Measurements from ENCODE around the gene UHRF2.
"Not testable (repeated sequence)": the region's sequence is repeated elsewhere in the genome, so short reads cannot be mapped to it uniquely, and the experiment has no call there.

UHRF2 gene

GRCh38 chr9:6512085-6512657, 99.2 kb downstream of the UHRF2 start:
- TF ChIP-seq Cebpa-rat (IDR thresholded peaks at IDR 0.05): no peak
- H3K27ac ChIP-seq: no peak overlapping the region

GRCh38 chr9:6522263-6522662, 109.3 kb downstream of the UHRF2 start:
- Histone ChIP-seq H3K9ac (no peak overlapping the region), H3K4me2 (no peak overlapping the region), H3K27me3 (no peaks in the 10 kb centered on the region), H4K20me1 (no peaks in the 10 kb centered on the region), H3K9me3 (peaks cover 24% of the 10 kb centered on the region), H3K4me3 (no peak overlapping the region), H3K4me1 (no peaks in the 10 kb centered on the region), H3K36me3 (peaks cover 47% of the 10 kb centered on the region), H3K27ac (no peak overlapping the region)
- TF ChIP-seq Cebpa-rat (IDR thresholded peaks at IDR 0.05): no peak

More at GRCh38 chr9:6512085-6512657, 99.2 kb downstream of the UHRF2 start:
- H3K9ac ChIP-seq: no peak overlapping the region
- H3K4me1 ChIP-seq: no peaks in the 10 kb centered on the region
- peaks cover 59% of the 10 kb centered on the region for H3K36me3 ChIP-seq
- no peaks in the 10 kb centered on the region for H3K27me3 ChIP-seq
- no peak overlapping the region for H3K4me2 ChIP-seq
- H3K9me3 ChIP-seq: no peaks in the 10 kb centered on the region
- H4K20me1 ChIP-seq: no peaks in the 10 kb centered on the region
- no peak overlapping the region for H3K4me3 ChIP-seq

- Histone ChIP-seq H3K9ac (no peak overlapping the region), H3K27me3 (no peaks in the 10 kb centered on the region), H4K20me1 (no peaks in the 10 kb centered on the region), H3K9me3 (peaks cover 20% of the 10 kb centered on the region), H3K36me3 (peaks cover 24% of the 10 kb centered on the region), H3K4me2 (no peak overlapping the region), H3K27ac (no peak overlapping the region), H3K4me3 (no peak overlapping the region), H3K4me1 (no peaks in the 10 kb centered on the region)
- no peak for TF ChIP-seq Cebpa-rat (IDR thresholded peaks at IDR 0.05)
Measured at GRCh38 chr9:6525326-6526045, 112.5 kb downstream of the UHRF2 start.

- Histone ChIP-seq H3K4me1 (no peaks in the 10 kb centered on the region), H3K9ac (no peak overlapping the region), H3K4me3 (no peak overlapping the region), H3K36me3 (peaks cover 55% of the 10 kb centered on the region), H3K27ac (no peak overlapping the region), H4K20me1 (no peaks in the 10 kb centered on the region), H3K27me3 (no peaks in the 10 kb centered on the region), H3K4me2 (no peak overlapping the region), H3K9me3 (no peaks in the 10 kb centered on the region)
- no peak for TF ChIP-seq Cebpa-rat (IDR thresholded peaks at IDR 0.05)
Measured at GRCh38 chr9:6535594-6535993, 122.6 kb downstream of the UHRF2 start.

- no peaks in the 10 kb centered on the region for H4K20me1 ChIP-seq
- TF ChIP-seq Cebpa-rat (IDR thresholded peaks at IDR 0.05): no peak
- H3K27ac ChIP-seq: no peak overlapping the region
- H3K9ac ChIP-seq: no peak overlapping the region
- no peak overlapping the region for H3K4me3 ChIP-seq
- no peaks in the 10 kb centered on the region for H3K9me3 ChIP-seq
- H3K4me1 ChIP-seq: no peaks in the 10 kb centered on the region
- no peaks in the 10 kb centered on the region for H3K27me3 ChIP-seq
- no peak overlapping the region for H3K4me2 ChIP-seq
- H3K36me3 ChIP-seq: peaks cover 51% of the 10 kb centered on the region
Measured at GRCh38 chr9:6538666-6539071, 125.7 kb downstream of the UHRF2 start.

GRCh38 chr9:6542617-6543016, 129.6 kb downstream of the UHRF2 start:
- not testable (repeated sequence) for H3K27ac ChIP-seq, H3K9me3 ChIP-seq, H3K4me2 ChIP-seq, H3K9ac ChIP-seq, H3K4me1 ChIP-seq, H3K27me3 ChIP-seq, H4K20me1 ChIP-seq, H3K4me3 ChIP-seq
- peaks cover 63% of the 10 kb centered on the region for H3K36me3 ChIP-seq

GRCh38 chr9:6543204-6543603, 130.2 kb downstream of the UHRF2 start:
- H3K27ac ChIP-seq: no peak overlapping the region
- no peak overlapping the region for H3K9ac ChIP-seq
- H3K9me3 ChIP-seq: no peaks in the 10 kb centered on the region
- no peak for TF ChIP-seq Cebpa-rat (IDR thresholded peaks at IDR 0.05)
- no peak overlapping the region for H3K4me3 ChIP-seq
- H3K27me3 ChIP-seq: no peaks in the 10 kb centered on the region
- H3K4me2 ChIP-seq: no peak overlapping the region
- no peaks in the 10 kb centered on the region for H4K20me1 ChIP-seq
- peaks cover 63% of the 10 kb centered on the region for H3K36me3 ChIP-seq
- H3K4me1 ChIP-seq: peaks cover 1% of the 10 kb centered on the region

GRCh38 chr9:6545017-6545691, 132.2 kb downstream of the UHRF2 start:
- Histone ChIP-seq H3K27ac (no peak overlapping the region), H3K9ac (no peak overlapping the region), H3K4me1 (peaks cover 7% of the 10 kb centered on the region), H4K20me1 (no peaks in the 10 kb centered on the region), H3K9me3 (no peaks in the 10 kb centered on the region), H3K27me3 (no peaks in the 10 kb centered on the region), H3K4me3 (no peak overlapping the region), H3K36me3 (peaks cover 54% of the 10 kb centered on the region), H3K4me2 (no peak overlapping the region)
- TF ChIP-seq Cebpa-rat (IDR thresholded peaks at IDR 0.05): no peak

- no peak for TF ChIP-seq Cebpa-rat (IDR thresholded peaks at IDR 0.05)
- H3K27ac ChIP-seq: no peak overlapping the region
- H3K36me3 ChIP-seq: peaks cover 47% of the 10 kb centered on the region
- H3K27me3 ChIP-seq: no peaks in the 10 kb centered on the region
- no peak overlapping the region for H3K4me2 ChIP-seq
- no peak overlapping the region for H3K9ac ChIP-seq
- H3K9me3 ChIP-seq: no peaks in the 10 kb centered on the region
- H3K4me1 ChIP-seq: peaks cover 33% of the 10 kb centered on the region
- H4K20me1 ChIP-seq: no peaks in the 10 kb centered on the region
- no peak overlapping the region for H3K4me3 ChIP-seq
Measured at GRCh38 chr9:6549106-6549800, 136.3 kb downstream of the UHRF2 start.

- no peak overlapping the region for H3K4me2 ChIP-seq
- H3K9me3 ChIP-seq: no peaks in the 10 kb centered on the region
- H3K27ac ChIP-seq: no peak overlapping the region
- H4K20me1 ChIP-seq: no peaks in the 10 kb centered on the region
- no peak for TF ChIP-seq Cebpa-rat (IDR thresholded peaks at IDR 0.05)
- H3K9ac ChIP-seq: no peak overlapping the region
- H3K36me3 ChIP-seq: peaks cover 50% of the 10 kb centered on the region
- no peak overlapping the region for H3K4me3 ChIP-seq
- H3K4me1 ChIP-seq: peaks cover 33% of the 10 kb centered on the region
- no peaks in the 10 kb centered on the region for H3K27me3 ChIP-seq
Measured at GRCh38 chr9:6551136-6551535, 138.1 kb downstream of the UHRF2 start.
